Endodermal cell (in vitro differentiated cells): ENCODE data around the gene SLC5A6. TPM values are rescaled to one million over a fixed set of nuclear protein-coding genes. Genes with fewer than 3 reads are reported as not detected.
"Not testable (repeated sequence)": the region's sequence is repeated elsewhere in the genome, so short reads cannot be mapped to it uniquely, and the experiment has no call there.

Experiments used
- DNase-seq: peaks from one replicate; pipeline ENCODE4 v3.0.0-alpha.2; 2017
- H3K27ac ChIP-seq: 2 replicates; pipeline ENCODE4 v1.5.1; 2013; ENCODE audit warnings: mild to moderate bottlenecking, low read depth, low read length, moderate library complexity
- H3K27me3 ChIP-seq: 2 replicates; pipeline ENCODE4 v1.6.1; 2013; ENCODE audit warnings: mild to moderate bottlenecking, low read length, moderate library complexity; ENCODE audit not compliant: insufficient read depth, control insufficient read depth, poor library complexity, severe bottlenecking
- H3K36me3 ChIP-seq: 2 replicates; pipeline ENCODE4 v1.7.0; 2013; ENCODE audit warnings: mild to moderate bottlenecking, low read length, moderate library complexity; ENCODE audit not compliant: control insufficient read depth, insufficient read depth
- H3K4me1 ChIP-seq: one replicate; pipeline ENCODE4 v1.7.0; 2013; ENCODE audit warnings: low read length; ENCODE audit not compliant: control insufficient read depth, insufficient read depth
- H3K4me3 ChIP-seq: 2 replicates; pipeline ENCODE4 v1.5.1; 2013; ENCODE audit warnings: mild to moderate bottlenecking, low read length, moderate library complexity
- H3K9ac ChIP-seq: 2 replicates; pipeline ENCODE4 v1.6.1; 2013; ENCODE audit warnings: mild to moderate bottlenecking, low read length, moderate library complexity; ENCODE audit not compliant: poor library complexity, severe bottlenecking; ENCODE audit errors: extremely low read depth
- H3K9me3 ChIP-seq: 2 replicates; pipeline ENCODE4 v1.6.1; 2013; ENCODE audit warnings: mild to moderate bottlenecking, low read length, moderate library complexity; ENCODE audit not compliant: control insufficient read depth
- H3K27ac Mint-ChIP-seq: 2 replicates; pipeline ENCODE4 v1.8.0; 2020; ENCODE audit warnings: mixed read lengths
- H3K27me3 Mint-ChIP-seq: 2 replicates; pipeline ENCODE4 v1.8.0; 2021; ENCODE audit warnings: mild to moderate bottlenecking, mixed read lengths; ENCODE audit not compliant: insufficient read depth
- H3K36me3 Mint-ChIP-seq: 2 replicates; pipeline ENCODE4 v1.8.0; 2020; ENCODE audit warnings: low read depth, mixed read lengths
- H3K4me1 Mint-ChIP-seq: 2 replicates; pipeline ENCODE4 v1.8.0; 2020; ENCODE audit warnings: mixed read lengths
- H3K4me3 Mint-ChIP-seq: 2 replicates; pipeline ENCODE4 v1.8.0; 2020; ENCODE audit warnings: mild to moderate bottlenecking, moderate library complexity, mixed read lengths
- H3K9me3 Mint-ChIP-seq: 2 replicates; pipeline ENCODE4 v1.8.0; 2020; ENCODE audit warnings: mild to moderate bottlenecking, mixed read lengths
- WGBS, 2 experiments: methylation state at CpG; one replicate each; pipeline versions ENCODE4 v1.1.5 to v1.1.7; 2013; ENCODE audit warnings: missing lambda C conversion rate in 2 of 2, mixed read lengths in 1 of 2; ENCODE audit not compliant: insufficient coverage in 1 of 2, insufficient read length in 1 of 2; 5-methylcytosine and 5-hydroxymethylcytosine counted together
- total RNA-seq, 2 donors: library from RNA; stranded (reverse); fragmentation: NEBNext Ultra II Directional in 1 of 2; extraction: Animal tissue kit (Norgen Biotek cat#: 25700) in 1 of 2; gene quantifications; 2 replicates in 1 of 2; 3 replicates in 1 of 2; pipeline ENCODE4 v1.2.1, GENCODE V29; 2021
- TF ChIP-seq, protein P1 (sequence below): fragments of 200-600 bp; sonication (generic); conservative IDR thresholded peaks from 2 replicates; pipeline ENCODE4 v1.5.0; 2021; ENCODE audit warnings: antibody characterized with exemption, mild to moderate bottlenecking

Gene SLC5A6
- total RNA-seq, 2 donors from 2014 or later: 115 to 125 TPM

DNA sequence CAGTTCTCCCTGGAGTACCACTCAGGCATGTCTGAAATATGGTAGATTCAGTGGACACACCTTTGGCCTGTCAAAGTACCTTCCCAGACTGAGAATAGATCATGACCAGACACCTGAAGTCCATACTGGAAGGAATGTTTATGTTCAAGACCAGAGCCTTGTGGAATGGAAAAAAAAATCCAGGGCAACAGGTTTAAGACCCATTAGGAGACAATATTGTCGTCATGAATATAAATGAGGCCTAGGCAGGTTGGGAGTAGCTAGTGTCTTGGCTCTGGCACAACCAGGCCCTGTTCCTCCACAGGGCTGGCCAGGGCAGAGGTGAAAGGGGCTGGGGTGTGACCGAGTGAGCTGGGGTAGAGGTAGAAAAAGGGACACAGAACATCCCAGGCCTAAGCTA is 13.4 kb downstream of the SLC5A6 start:
- Histone ChIP-seq H3K4me1 (no peaks in the 10 kb centered on the region), H3K36me3 (peaks cover 20% of the 10 kb centered on the region), H3K27me3 (no peaks in the 10 kb centered on the region), H3K4me3 (no peak overlapping the region), H3K9me3 (no peaks in the 10 kb centered on the region), H3K27ac (no peak overlapping the region), H3K9ac (no peak overlapping the region)
- TF ChIP-seq, protein P1, sequence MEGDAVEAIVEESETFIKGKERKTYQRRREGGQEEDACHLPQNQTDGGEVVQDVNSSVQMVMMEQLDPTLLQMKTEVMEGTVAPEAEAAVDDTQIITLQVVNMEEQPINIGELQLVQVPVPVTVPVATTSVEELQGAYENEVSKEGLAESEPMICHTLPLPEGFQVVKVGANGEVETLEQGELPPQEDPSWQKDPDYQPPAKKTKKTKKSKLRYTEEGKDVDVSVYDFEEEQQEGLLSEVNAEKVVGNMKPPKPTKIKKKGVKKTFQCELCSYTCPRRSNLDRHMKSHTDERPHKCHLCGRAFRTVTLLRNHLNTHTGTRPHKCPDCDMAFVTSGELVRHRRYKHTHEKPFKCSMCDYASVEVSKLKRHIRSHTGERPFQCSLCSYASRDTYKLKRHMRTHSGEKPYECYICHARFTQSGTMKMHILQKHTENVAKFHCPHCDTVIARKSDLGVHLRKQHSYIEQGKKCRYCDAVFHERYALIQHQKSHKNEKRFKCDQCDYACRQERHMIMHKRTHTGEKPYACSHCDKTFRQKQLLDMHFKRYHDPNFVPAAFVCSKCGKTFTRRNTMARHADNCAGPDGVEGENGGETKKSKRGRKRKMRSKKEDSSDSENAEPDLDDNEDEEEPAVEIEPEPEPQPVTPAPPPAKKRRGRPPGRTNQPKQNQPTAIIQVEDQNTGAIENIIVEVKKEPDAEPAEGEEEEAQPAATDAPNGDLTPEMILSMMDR: no peak
- DNase-seq: no peak
- peaks cover 38% of the 10 kb centered on the region for H3K36me3 Mint-ChIP-seq
- H3K27ac Mint-ChIP-seq: no peak overlapping the region
- H3K27me3 Mint-ChIP-seq: no peaks in the 10 kb centered on the region
- no peak overlapping the region for H3K4me3 Mint-ChIP-seq
- 67 to 87% methylated on average over 1 to 2 of the region's 2 CpGs for WGBS, 2 experiments
- peaks cover 5% of the 10 kb centered on the region for H3K4me1 Mint-ChIP-seq
- H3K9me3 Mint-ChIP-seq: no peaks in the 10 kb centered on the region

DNA sequence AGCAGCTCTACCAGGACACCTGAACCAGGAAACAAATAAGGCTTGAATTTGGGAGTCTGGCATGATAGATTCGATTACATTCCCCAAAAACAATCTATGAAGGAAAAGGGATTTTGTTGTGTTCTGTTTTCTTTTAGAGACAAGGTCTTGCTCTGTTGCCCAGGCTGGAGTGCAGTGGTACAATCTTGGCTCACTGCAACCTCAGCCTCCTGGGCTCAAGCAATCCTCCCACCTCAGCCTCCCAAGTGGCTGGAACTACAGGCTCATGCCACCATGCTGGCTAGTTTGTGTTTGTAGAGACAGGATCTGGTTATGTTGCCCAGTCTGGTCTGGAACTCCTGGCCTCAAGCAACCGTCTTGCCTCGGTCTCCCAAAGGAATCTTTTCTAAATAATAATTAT is 14.0 kb downstream of the SLC5A6 start:
- peaks cover 15% of the 10 kb centered on the region for H3K36me3 ChIP-seq

DNA sequence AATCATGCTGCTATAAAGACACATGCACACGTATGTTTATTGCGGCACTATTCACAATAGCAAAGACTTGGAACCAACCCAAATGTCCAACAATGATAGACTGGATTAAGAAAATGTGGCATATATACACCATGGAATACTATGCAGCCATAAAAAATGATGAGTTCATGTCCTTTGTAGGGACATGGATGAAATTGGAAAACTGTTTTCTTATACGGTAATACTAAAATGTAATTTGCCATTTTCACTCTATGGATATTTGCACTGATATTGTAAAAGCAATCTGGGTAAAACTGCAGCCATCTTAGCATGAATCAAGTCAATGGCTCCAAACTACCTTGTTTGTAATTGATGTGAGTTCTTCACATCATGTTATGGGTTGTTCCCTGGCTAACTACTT is 16.3 kb downstream of the SLC5A6 start:
- not testable (repeated sequence) for H3K27ac ChIP-seq, H3K9me3 ChIP-seq, H3K4me3 Mint-ChIP-seq, H3K9ac ChIP-seq, H3K4me1 ChIP-seq, H3K9me3 Mint-ChIP-seq, H3K36me3 ChIP-seq, H3K4me3 ChIP-seq, H3K27ac Mint-ChIP-seq, H3K27me3 Mint-ChIP-seq, DNase-seq, H3K27me3 ChIP-seq
- Mint-ChIP-seq H3K36me3 (peaks cover 13% of the 10 kb centered on the region), H3K4me1 (peaks cover 10% of the 10 kb centered on the region)
- WGBS, 2 experiments: 93 to 100% methylated on average over 1 of the region's 3 CpGs

More for the DNA sequence above, 14.0 kb downstream of the SLC5A6 start:
- not testable (repeated sequence) for H3K9ac ChIP-seq, H3K4me3 ChIP-seq, H3K27ac Mint-ChIP-seq, H3K4me1 ChIP-seq, DNase-seq, H3K9me3 ChIP-seq, H3K27me3 ChIP-seq, H3K9me3 Mint-ChIP-seq, H3K27me3 Mint-ChIP-seq, H3K27ac ChIP-seq, H3K4me3 Mint-ChIP-seq, H3K4me1 Mint-ChIP-seq
- H3K36me3 Mint-ChIP-seq: peaks cover 32% of the 10 kb centered on the region
- 92 to 98% methylated on average over 2 to 3 of the region's 3 CpGs for WGBS, 2 experiments

DNA sequence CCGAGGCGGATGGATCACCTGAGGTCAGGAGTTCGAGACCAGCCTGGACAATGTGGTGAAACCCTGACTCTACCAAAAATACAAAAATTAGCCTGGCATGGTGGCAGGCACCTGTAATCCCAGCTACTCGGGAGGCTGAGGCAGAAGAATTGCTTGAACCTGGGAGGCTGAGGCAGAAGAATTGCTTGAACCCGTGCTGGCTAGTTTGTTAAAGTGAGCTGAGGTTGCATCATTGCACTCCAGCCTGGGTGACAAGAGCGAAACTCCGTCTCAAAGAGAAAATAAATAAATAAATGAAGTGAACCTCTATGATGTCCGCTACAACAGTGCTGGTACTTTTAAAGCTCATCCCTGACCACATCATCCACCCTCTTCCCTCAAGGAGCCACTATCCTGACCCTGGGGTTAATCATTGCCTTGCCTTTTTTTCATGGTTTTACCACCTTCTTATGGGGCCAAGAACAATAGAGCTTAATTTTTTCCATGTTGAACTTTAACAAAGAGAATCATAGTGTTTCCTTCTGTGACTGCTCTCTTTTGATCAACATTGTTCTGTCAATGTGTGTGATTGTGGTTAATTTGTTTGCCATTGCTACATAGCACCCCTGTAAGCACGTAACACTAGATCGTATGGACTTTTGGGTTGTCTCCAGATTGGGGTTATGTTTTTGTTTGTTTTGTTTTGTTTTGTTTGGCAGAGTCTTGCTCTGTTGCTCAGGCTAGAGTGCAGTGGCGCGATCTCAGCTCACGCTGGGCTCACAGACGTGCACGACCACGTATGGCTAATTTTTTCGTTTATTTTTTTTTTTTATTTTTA is 17.3 kb downstream of the SLC5A6 start:
- Histone ChIP-seq H3K27me3 (no peaks in the 10 kb centered on the region), H3K9ac (no peak overlapping the region), H3K9me3 (no peaks in the 10 kb centered on the region), H3K36me3 (no peaks in the 10 kb centered on the region), H3K4me1 (no peaks in the 10 kb centered on the region), H3K27ac (no peak overlapping the region), H3K4me3 (no peak overlapping the region)
- H3K27me3 Mint-ChIP-seq: no peaks in the 10 kb centered on the region
- H3K36me3 Mint-ChIP-seq: peaks cover 5% of the 10 kb centered on the region
- DNase-seq: no peak
- peaks cover 9% of the 10 kb centered on the region for H3K9me3 Mint-ChIP-seq
- no peak overlapping the region for H3K4me3 Mint-ChIP-seq
- H3K27ac Mint-ChIP-seq: no peak overlapping the region
- 87 to 90% methylated on average over 10 to 17 of the region's 17 CpGs for WGBS, 2 experiments
- peaks cover 10% of the 10 kb centered on the region for H3K4me1 Mint-ChIP-seq
- TF ChIP-seq, protein P1: no peak
